Effector CD8-positive, alpha-beta T cell (primary cell): ENCODE measurements around the gene MRPL45.

Source experiments
- DNase-seq: peaks from one replicate; lab custom pipeline; 2025; lab: John Stamatoyannopoulos, UW

MRPL45 gene

DNA sequence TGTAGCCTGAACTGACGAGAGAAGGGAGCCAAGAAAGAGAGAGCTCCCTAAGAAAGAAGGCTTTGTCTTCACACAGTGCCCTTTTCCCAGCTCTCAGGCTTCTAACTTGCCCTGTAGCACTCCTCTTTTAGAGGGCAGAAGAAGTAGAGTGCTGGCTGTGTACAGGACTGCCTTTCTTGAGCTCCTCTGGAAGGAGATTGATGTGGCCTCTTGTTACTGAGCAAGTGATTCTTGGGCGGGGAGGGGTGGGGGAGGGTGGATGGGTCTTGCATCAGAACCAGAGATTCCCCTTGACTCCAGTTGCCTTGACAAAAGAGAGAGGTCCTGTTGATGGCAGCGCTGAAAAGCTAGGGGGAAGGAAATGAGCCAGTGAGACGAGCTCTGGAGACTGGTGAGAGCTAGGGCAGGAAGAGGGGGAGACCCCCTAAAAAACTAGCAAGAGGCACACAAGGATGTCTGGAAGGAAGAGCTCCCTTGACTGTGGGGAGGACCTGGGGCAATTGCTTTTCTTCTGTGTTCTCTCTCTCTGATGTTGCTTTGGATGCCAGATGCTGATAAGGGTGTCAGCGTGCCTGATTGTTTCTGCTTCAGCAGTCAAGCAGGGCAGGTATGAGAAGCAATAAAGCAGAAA lies 28.4 kb downstream of the MRPL45 start:
- no peak for DNase-seq

DNA sequence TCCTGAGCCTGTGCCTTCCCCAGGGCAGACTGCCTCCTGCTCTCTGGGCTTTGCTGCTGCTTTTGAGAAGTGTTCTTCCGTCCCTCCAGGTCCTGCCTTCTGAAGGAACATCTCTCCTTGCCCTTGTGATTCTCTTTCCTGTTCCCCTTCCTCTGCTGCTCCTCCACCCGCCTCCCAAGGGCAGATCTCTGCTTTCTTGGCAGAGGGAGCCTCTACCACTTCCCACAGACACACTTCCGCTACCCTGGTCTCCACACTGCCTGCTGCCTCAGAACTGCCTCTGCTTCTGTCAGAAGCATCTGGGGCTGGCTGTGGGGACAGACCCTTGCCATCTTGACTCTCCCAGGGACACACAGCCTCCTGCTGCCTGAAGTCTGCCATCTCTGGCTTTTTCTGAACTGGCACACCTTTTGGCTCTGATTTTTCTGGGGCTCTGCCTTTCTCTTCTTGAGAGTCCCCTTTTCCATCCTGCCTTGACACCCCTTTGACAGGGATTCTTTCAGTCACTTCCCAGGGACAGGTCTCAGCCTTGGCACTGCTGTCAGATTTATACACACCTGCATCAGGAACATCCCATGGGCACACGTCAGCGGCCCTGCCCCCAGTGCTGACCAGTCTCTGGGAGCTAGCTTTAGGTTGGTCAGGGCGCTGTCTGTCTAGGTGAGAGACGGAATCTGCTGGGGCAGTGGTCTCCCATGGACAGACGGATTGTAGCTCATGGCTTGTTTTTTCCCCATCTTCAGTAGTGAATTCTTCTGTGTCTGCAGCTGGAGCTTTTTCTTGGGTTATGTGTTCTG lies 30.2 kb downstream of the MRPL45 start:
- no peak for DNase-seq

DNA sequence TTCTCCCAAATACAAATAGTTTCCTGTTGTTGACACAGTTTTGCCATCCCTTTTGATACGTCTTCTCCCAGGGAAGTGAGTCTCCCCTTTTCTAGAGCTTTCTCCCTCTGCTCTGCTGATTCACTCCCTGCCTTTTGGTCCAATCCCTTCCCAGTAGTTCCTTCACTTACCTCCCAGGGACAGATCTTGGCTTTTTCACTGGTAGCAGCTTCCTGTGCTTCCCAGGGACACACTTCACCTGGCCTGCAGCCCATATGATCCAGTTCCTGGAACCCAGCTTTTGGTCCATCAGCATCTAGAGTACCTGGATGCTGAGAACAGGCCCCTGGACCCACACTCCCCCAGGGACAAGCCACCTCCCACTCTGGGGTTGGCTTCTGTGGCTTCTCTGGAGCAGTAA lies 31.0 kb downstream of the MRPL45 start:
- no peak for DNase-seq

DNA sequence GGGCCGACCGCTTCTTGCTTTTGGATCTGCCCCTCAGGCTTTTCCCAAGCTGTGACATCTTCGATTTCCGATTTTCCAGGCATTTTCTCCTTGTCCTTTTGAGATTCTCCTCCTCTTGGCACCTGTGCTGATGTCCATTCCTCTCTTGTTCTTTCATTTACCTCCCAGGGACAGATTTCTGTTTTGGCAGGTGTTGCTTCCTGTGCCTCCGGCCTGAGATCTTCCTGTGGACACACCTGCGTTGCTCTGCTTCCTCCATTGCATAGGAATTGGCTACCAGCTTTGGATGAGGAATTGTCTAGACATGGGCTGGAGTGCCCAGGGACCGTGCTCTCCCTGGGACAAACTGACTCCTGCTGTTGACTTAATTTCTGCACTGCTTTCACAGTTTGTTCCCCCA lies 31.7 kb downstream of the MRPL45 start:
- no peak for DNase-seq

DNA sequence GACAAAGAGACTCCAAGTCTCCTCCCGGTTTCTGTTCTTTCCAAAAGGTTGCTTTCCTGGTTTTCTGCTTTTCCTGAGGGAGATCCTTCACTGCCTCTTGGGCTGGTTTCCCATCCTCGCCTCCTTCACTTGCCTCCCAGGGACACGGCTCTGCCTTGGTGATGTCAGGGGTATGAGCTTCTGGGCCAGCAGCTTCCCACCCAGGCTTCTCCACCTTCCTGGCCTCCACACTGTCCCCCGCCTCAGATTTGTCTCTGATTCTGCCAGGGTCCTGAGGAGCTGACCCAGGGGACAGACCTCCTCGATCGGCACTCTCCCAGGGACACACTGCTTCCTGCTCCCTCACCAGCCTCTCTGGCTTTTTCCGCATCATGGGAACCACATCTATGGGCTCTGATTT lies 32.3 kb downstream of the MRPL45 start:
- no peak for DNase-seq

DNA sequence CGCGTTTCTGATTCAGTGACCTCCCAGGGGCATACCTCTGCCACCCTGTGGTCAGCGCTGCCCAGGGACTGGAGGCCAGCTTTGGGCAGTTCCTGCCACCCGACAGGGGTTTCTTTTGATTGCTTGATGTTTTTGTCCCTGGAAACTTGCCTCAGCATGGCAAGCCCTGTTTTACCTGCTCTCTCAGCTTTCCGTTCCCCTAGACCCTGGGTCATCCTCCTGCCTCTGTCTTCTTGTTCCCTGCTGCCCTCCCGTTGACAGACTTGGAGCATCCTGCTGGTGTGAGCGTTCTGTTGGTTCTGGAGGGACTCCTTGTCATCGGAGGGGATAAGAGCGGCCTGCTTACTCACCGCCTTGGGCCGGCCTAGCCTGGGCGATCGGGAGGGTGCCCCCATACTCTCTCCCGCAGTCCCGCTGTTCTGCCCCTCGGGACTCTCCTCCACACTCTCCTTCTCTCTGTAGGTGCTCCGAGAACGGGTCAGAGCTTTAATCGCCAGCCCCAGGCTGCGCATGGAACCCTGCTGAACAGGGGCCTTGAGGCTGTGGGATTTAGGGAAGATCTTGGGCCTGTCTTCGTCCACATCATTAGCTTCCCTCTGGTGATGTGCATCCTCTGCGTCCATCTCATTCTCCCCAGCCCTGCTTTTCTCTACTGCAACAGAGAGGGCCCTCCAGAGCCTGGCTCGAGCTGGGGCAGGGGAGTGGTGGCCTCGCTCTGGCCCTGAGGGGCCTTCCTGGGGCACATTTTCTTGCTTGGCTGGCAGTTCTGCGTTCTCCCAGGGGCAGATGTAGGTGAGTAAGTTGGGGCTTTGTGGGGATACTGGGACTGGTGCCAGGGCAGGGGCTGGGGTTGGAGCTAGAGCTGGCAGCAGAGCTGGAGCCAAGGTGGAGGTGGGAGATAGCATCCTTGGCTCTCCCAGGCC lies 33.1 kb downstream of the MRPL45 start:
- DNase-seq: no peak

DNA sequence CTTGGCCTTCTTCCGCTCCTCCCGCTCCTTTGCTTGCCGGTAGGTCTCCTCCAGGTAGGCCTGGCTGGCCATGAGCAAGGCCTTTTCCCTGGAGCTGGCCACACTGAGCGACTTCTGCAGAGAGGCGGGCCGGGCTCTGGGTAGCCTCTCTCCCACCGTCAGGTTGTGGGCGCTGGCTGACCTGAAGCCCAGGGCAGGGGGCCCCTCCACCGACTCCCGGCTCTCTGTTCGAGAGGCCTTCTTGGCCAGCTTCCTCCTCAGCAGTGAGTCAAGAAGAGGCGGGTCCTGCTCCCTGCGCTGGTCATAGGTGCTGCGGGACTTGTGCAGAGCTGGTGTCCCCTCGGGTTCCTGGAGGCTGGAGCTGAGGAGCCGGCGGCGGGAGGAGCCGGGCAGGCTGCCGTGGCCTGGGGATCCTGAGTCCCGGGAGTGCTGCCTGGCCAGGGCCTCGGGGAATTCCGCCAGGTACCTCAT lies 34.0 kb downstream of the MRPL45 start:
- DNase-seq: no peak

DNA sequence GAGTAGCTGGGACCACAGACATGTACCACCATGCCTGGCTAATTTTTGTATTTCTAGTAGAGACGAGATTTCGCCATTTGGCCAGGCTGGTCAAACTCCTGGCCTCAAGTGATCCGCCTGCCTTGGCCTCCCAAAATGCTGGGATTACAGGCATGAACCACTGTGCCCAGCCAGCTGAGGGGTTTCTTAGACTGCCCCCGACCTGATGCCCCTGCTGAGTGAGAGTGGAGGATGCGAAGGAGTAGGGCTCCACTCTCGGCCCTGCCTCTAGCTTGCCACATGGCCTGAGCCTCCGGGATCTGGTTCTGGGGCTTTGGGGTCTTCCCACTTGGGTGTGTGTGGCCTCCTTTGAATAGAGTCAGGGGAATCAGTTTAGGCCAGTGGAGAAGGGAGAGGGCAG lies 35.8 kb downstream of the MRPL45 start:
- no peak for DNase-seq

DNA sequence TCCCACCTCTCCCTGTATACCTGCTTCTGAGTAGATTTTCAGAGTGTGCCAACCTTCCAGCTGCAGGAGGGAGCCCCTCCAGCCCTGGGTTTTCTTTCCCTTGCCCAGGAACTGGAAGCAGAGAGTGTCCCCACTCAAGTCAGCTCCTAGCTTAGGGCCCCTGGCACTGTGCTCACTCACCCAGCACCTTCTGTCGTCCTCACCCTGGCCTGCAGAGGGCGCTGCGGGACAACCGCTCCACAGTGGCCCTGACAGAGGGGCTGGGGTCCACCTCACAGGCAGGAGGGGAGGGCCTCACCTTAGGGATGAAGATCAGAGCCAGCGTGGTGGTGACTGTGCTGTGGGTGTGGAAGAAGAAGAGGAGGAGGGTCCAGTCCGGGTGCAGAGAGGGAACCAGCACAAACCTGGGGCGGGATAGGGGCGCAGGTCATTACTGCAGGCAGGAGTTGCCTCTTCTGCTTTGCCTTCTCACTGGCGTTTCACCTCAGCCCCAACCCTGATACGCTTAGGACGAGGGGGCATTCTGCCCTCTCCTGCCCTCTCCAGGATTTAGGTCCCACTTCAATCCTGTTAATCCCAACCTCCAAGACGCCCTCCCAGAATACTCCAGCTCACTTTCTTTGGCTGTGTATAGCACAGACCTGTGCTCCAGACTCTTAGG lies 36.8 kb downstream of the MRPL45 start:
- peak; percentile 10 for DNase-seq

DNA sequence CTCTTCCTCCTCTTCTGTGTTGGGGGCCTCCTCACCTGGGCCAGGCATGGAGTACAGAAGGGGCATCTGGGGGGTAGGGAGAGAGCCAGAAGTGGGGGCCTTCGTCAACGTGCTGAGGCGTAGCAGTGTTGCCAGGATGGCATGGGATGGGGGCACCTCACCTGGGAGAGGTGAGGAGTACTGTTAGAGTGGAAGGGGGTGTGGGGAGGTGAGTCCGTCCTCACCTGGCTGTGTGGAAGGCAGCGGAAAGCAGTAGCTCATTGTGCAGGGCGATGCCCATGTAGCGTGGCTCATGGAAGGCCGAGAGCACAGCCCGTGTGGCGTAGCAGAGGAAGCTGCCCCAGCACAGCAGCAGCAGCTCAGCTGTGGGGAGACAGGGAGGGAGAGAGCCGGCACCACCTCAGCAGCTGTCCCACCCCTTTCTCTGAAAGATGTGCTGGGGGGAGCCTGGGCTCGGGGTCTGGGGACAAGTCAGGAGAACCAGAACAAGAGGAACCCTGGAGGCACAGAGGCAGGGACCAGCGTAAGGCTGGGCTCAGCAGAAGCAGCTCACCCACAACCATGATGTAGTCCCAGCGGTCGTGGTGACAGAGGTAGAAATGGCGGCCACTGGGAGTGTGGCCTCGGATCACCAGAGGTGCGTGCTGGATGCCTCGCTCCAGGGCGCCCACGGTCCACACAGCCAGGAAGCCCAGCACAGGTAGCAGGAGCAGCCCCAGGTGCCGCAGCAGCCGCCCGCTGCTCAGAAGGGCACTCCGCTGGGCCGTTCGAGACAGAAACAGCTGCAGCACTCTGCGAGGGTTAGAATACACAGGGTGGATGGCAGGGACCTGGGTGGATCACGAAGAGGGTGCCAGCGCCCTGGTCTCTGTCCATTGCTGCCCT lies 37.8 kb downstream of the MRPL45 start:
- DNase-seq: no peak

DNA sequence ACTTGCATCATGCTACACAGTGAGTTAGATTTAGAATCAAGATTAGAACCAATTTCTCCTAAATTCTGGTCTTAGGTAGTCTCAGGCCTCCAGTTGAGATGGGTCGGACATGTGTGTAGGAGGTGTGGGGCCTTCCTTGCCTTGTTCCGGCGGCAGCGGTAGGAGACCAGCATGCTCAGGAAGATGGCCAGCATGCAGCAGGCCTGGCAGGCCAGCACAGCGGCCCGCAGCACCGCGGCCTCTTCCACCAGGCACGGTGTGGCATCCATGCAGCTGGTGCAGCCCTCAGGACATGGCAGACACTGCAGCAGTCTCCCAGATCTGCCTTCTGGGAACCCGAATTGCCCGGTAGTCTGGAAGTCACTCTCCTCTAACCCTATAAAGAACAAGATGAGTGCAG lies 39.9 kb downstream of the MRPL45 start:
- no peak for DNase-seq

DNA sequence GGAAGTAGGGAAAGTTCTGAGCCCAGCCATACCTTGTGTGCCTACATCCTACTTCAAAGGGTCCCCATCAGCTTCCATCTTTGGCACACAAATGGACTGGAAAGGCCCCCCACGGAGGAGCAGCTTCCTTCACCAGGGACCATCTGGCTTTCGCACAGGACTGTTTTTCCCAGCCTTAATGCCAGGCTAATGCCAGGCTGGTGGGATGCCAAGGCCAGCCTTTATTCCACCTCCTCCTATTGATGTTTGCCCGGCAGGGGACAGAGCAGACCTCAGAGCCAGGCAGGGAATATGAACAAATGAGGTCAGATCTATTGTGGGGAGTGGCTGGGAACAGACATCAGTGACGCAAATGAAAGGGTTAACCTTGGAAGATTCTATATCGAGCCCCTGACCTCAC lies 41.1 kb downstream of the MRPL45 start:
- DNase-seq: no peak

DNA sequence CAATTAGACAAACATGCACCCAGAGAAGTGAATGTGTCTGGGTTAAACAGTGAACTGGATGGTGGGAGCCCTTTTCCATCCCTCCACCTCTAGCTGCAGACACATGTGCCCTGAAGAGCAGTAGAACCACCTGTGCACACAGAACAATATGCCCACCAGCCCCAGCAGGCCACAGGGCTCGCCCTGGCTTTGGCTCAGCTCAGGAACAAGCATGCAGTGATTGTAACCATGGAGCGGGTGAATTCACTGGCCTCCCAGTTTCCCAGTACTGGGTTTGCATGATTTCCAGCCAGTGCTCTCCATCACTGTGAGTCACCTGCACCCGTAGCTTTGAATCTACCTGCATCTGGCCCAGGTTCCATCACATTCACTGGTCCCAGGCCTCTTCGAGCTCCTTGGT lies 41.6 kb downstream of the MRPL45 start:
- no peak for DNase-seq

DNA sequence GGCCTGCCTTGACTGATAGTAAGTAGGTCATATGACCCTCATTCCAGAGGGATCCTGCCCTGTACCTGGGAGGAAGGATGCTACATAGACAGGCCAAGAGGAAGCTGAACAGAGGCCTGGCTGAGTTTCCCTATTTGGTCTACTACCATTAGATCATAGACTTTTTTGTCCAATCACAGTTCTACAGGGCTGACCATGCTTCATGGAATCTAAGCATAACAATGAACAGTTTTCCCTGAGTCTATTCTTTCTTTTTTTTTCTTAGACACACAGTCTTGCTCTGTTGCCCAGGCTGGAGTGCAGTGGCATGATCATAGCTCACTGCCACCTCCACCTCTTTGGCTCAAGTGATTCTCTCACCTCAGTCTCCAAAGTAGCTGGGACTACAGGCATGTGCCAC lies 42.9 kb downstream of the MRPL45 start:
- no peak for DNase-seq

DNA sequence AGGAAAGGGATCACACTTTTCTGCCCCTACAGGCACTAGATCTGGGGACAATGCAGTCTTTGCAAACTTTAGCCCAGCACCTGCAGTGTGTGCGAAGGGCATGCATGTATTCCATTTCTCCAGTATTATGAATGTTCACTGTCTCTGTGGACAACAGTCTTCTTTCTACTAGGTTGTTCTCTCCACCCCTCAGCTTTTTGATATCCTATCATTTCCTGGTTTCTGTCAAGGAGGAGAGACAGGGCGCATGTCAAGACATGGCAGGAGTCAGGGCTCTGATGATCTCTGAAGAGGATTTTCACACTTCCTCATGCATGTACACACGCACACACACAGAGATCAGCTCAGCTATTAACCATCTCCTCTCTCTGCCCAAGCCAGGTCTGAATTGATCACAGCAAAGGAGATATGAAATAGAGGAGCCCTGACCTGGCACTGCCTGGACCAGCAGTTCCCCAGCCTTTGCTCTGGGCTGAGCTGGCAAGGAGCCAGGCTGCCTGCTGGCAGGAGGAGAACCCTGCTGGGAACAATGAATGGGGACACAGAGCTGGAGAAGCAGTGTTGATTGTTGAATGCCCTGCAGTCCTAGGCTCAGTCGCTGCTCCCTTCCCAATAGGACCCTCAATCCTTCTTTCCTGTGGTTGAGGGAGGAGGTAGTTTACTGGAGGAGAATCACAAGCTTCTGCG lies 44.2 kb downstream of the MRPL45 start:
- no peak for DNase-seq

DNA sequence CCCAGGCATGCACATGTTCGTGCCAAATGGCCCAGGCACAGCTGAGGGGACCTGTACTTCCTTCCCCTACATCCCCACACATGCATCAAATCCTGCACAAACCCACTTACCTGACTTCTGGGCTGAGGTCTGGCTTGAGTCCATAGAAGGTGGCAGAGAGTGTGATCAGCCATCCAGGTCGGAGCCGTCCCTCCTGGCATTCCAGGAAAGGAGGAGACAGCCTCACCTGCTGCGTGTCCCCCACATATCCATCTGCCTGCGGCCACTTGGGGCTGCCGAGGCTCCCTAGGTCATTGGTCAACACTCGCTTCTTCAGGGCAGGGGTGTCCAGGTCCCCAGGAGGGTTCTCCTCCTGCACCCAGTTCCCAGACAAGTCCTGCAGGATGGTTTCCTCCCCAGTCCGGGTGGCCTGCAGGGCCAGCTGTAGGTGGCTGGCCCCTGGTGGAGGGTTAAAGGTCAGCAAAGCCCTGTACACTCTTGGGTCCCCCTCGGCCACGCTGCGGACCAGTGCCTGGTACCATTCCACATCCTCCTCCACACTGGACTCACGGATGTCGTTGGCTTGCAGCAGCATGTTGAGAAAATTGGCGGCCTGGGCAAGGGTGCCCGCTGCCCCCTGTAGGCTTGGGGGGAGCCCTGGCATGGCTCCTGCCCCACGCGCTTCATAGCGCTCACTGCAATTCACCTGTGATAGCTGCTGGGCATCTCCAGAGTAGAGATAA lies 46.1 kb downstream of the MRPL45 start:
- DNase-seq: no peak

DNA sequence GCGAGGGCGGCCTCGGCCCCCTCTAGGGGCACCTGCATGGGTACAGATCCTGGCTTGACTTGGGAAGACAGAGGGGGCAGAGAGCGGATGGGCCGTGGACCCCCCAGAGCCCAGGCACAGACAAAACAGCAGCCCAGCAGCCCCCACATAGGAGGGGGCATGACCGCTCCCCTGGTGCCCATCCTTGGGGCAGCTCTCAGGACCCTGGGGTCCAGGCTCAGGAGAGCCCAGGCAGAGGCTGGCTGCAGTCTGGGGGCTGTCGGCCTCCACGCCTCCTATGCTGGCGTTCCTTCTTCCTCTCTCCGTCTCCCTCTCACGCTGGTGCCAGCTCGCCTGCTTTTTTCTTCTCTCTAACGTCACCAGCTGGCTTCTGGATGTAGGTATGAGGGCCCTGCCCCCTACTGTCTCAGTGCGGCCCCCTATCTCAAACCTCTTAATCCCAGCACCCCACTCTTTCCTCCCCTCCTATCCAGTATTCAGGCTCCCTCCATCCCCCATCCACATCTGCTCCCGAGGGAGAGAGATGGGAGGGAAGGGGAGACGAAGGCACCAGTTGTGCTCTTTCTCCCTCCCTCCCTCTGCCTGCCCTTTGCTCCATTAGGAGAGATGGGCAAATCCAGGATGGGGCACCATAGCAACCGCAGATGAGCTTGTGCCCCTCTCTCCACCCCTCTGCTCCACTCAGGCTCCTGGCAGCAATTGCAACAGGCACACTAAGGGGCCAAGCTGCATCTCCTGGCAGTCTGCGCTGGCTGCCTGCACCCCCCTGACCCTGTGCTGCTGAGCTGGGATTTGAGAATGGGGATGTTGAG lies 46.8 kb downstream of the MRPL45 start, which contains the start of gene GPR179:
Gene GPR179, minus strand, starts transcription at position 349 of the 812 bp plus-strand sequence. Its CDS starts 167 bp downstream, at position 182.
- DNase-seq: no peak

DNA sequence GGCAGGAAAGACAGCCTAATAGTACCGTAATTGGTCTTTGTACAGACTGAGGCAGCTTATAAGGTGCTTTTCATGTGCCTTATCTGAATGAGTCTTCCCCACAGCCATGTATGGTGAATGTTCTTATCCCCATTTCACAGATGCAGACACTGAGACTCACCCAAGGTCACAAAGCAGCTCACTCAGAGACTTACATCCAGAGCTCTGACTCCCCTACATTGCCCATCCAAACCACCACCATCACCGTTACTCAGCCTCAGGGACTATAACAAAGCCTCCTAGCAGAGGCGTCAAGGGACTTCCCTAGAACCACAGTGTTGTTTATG lies 47.4 kb downstream of the MRPL45 start:
- DNase-seq: no peak

DNA sequence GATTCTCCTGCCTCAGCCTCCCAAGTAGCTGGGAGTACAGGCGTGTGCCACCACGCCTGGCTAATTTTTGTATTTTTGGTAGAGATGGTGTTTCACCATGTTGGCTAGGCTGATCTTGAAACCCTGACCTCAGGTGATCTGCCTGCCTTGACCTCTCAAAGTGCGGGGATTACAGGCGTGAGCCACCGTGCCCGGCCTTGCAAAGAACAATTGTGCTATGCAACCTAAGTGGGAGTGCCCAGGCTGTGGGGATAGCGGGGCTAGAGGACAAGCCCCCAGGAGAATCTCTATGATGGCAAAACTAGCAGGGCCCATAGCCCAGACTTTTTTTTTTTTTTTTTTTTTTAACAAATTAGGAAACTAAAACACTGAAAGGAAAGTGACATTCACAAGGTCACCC lies 48.8 kb downstream of the MRPL45 start:
- DNase-seq: no peak
